Endothelial cell of umbilical vein (primary cell): Measurements from ENCODE around the gene VEGFA. TPM values are rescaled to one million over a fixed set of nuclear protein-coding genes. Genes with fewer than 3 reads are reported as not detected.

Experiments
- BruUV-seq: library from RNA; stranded (reverse); fragments of 400-500 nt; replicated peaks from 2 replicates; lab custom pipeline; 2021; lab: Mats Ljungman, UMichigan
- CTCF ChIA-PET: fragments of 300-600, 350-600 bp; sonication (Branson Sonifier 250); formaldehyde crosslinking; loops from one replicate; lab custom pipeline; 2021; ENCODE audit warnings: antibody characterized with exemption, inconsistent platforms; lab: Charles Lee
- POLR2A ChIA-PET: fragments of 300-600, 350-600 bp; sonication (Branson Sonifier 250); formaldehyde crosslinking; loops from one replicate; lab custom pipeline; 2021; ENCODE audit warnings: antibody characterized with exemption, inconsistent platforms; lab: Charles Lee
- DNase-seq: peaks from one replicate; pipeline ENCODE4 v3.0.0-alpha.2; 2011; ENCODE audit warnings: low read depth, low spot score
- FAIRE-seq: peaks from 2 replicates; lab custom pipeline; 2011; peaks lifted over from hg19 to GRCh38; lab: Jason Lieb, UNC
- H2AFZ ChIP-seq: 2 replicates; pipeline ENCODE4 v1.6.0; 2012; ENCODE audit warnings: low read depth, low read length, control low read depth, inconsistent platforms
- H3K27ac ChIP-seq: 2 replicates; pipeline ENCODE4 v1.5.1; 2011; ENCODE audit warnings: low read depth, mild to moderate bottlenecking, control low read depth, low read length, moderate library complexity; ENCODE audit not compliant: insufficient read depth
- H3K27me3 ChIP-seq, 2 experiments: 2 replicates each; pipeline versions ENCODE4 v1.6.0 to v1.6.1; 2011; ENCODE audit warnings: low read length in 2 of 2, mixed read lengths in 1 of 2; ENCODE audit not compliant: control insufficient read depth in 2 of 2, insufficient read depth in 2 of 2
- H3K36me3 ChIP-seq, 2 experiments: 2 replicates in 1 of 2; 3 replicates in 1 of 2; pipeline ENCODE4 v1.5.1; 2011; ENCODE audit warnings: low read length in 2 of 2, mild to moderate bottlenecking in 1 of 2, moderate library complexity in 1 of 2; ENCODE audit not compliant: control insufficient read depth in 2 of 2, insufficient read depth in 2 of 2; ENCODE audit errors: extremely low read depth in 1 of 2
- H3K4me1 ChIP-seq: 3 replicates; pipeline ENCODE4 v1.5.1; 2011; ENCODE audit warnings: mild to moderate bottlenecking, low read length; ENCODE audit not compliant: control insufficient read depth, insufficient read depth; ENCODE audit errors: extremely low read depth
- H3K4me2 ChIP-seq: 2 replicates; pipeline ENCODE4 v1.6.1; 2011; ENCODE audit warnings: low read length, control low read depth, mixed read lengths; ENCODE audit not compliant: insufficient read depth
- H3K4me3 ChIP-seq, 3 experiments: fragments of 200-600 bp in 1 of 3; sonication (generic), shearing (Covaris generic) in 1 of 3; replicated peaks in 1 of 3; 2 replicates each; pipeline ENCODE4 v1.5.1; 2011 to 2016; ENCODE audit warnings: control low read depth in 3 of 3, low read length in 3 of 3, mild to moderate bottlenecking in 2 of 3, inconsistent platforms in 1 of 3, low read depth in 1 of 3, moderate library complexity in 1 of 3; ENCODE audit not compliant: insufficient read depth in 1 of 3
- H3K79me2 ChIP-seq: 2 replicates; pipeline ENCODE4 v1.6.0; 2012; ENCODE audit warnings: low read length, inconsistent platforms; ENCODE audit not compliant: control insufficient read depth, insufficient read depth
- H3K9ac ChIP-seq: replicated peaks from 2 replicates; pipeline ENCODE3; 2011; ENCODE audit warnings: low read length, control low read depth; ENCODE audit not compliant: insufficient read depth; ENCODE audit errors: extremely low read depth
- H3K9me1 ChIP-seq: replicated peaks from 3 replicates; pipeline ENCODE4 v1.6.0; 2011; ENCODE audit warnings: mild to moderate bottlenecking, low read length; ENCODE audit not compliant: control insufficient read depth, insufficient read depth; ENCODE audit errors: extremely low read depth
- H3K9me3 ChIP-seq: replicated peaks from 2 replicates; pipeline ENCODE4 v1.5.1; 2012; ENCODE audit warnings: low read length, inconsistent platforms; ENCODE audit not compliant: control insufficient read depth, insufficient read depth
- H4K20me1 ChIP-seq: replicated peaks from 2 replicates; pipeline ENCODE3; 2011; ENCODE audit warnings: mild to moderate bottlenecking, low read length; ENCODE audit not compliant: control insufficient read depth, insufficient read depth; ENCODE audit errors: extremely low read depth
- CTCF ChIP-seq, 2 donors: IDR thresholded peaks; 1 replicate in 1 of 2; 2 replicates in 1 of 2; pipeline ENCODE4 v1.5.1; 2011; ENCODE audit warnings: low read length in 2 of 2, mild to moderate bottlenecking in 2 of 2, moderate library complexity in 2 of 2, control low read depth in 1 of 2, inconsistent platforms in 1 of 2, low read depth in 1 of 2; ENCODE audit not compliant: insufficient read depth in 1 of 2; ENCODE audit errors: extremely low read depth in 1 of 2
- EZH2 ChIP-seq: IDR thresholded peaks from 2 replicates; pipeline ENCODE4 v1.6.1; 2012; ENCODE audit warnings: borderline replicate concordance, low read depth, mild to moderate bottlenecking, moderate library complexity, low read length, inconsistent platforms; ENCODE audit not compliant: severe bottlenecking
- FOS ChIP-seq: IDR thresholded peaks from 2 replicates; pipeline ENCODE4 v1.6.1; 2011; ENCODE audit warnings: mild to moderate bottlenecking, low read length, moderate library complexity, borderline replicate concordance; ENCODE audit not compliant: insufficient read depth
- GATA2 ChIP-seq: IDR thresholded peaks from 2 replicates; pipeline ENCODE4 v1.7.0; 2011; ENCODE audit warnings: low read depth, mild to moderate bottlenecking, moderate library complexity, mixed read lengths, low read length; ENCODE audit not compliant: insufficient read length, insufficient read depth
- JUN ChIP-seq: IDR thresholded peaks from 2 replicates; pipeline ENCODE4 v1.6.1; 2011; ENCODE audit warnings: borderline replicate concordance, low read depth; ENCODE audit not compliant: insufficient read length, insufficient read depth
- MAX ChIP-seq: IDR thresholded peaks from 2 replicates; pipeline ENCODE4 v1.6.1; 2011; ENCODE audit not compliant: insufficient read depth, insufficient read length
- MYC ChIP-seq: IDR thresholded peaks from one replicate; pipeline ENCODE4 v1.6.1; 2011; ENCODE audit warnings: mild to moderate bottlenecking, low read depth, low read length
- POLR2A ChIP-seq: IDR thresholded peaks from 2 replicates; pipeline ENCODE4 v1.6.1; 2012; ENCODE audit warnings: low read depth, mild to moderate bottlenecking, control low read depth, low read length
- POLR2AphosphoS5 ChIP-seq: IDR thresholded peaks from 2 replicates; pipeline ENCODE4 v1.6.1; 2012; ENCODE audit warnings: low read depth, mild to moderate bottlenecking, control low read depth, low read length, moderate library complexity; ENCODE audit not compliant: insufficient read depth
- dilution Hi-C: fragments of 300-500 bp; cut with MboI; formaldehyde crosslinking; loops from one replicate; pipeline ENCODE4 v1.15.0; 2019; ENCODE audit warnings: low sequenced_read_pairs; ENCODE audit not compliant: extremely low pct_ligation_motif_present
- intact Hi-C: fragments of 100-400 bp; cut with micrococcal nuclease; formaldehyde crosslinking; loops from one replicate; pipeline ENCODE4 v1.10.0; 2022
- polyA plus RNA-seq, 4 experiments: library from polyadenylated mRNA; depleted of rRNA in 3 of 4; stranded (reverse) in 3 of 4; unstranded in 1 of 4; fragments of >200 nt; gene quantifications; 2 replicates each; pipeline versions ENCODE4 v1.2.1 to v1.2.3, GENCODE V29; 2011 to 2012; ENCODE audit warnings: missing spikeins in 1 of 4
- total RNA-seq: library from RNA; stranded (reverse); gene quantifications from 2 replicates; pipeline ENCODE4 v1.2.3, GENCODE V29; 2021

Gene VEGFA
- total and polyA plus RNA-seq, 2 donors (not counting 3 experiments of a cell fraction or from before 2014, with no cell fraction given): 18.1 to 19.9 TPM

GRCh38 chr6:43750622-43751021, 19.4 kb upstream of the VEGFA start:
- Histone ChIP-seq H3K4me2 (no peak overlapping the region), H3K9ac (no peak overlapping the region), H3K79me2 (no peaks in the 10 kb centered on the region), H3K36me3 (no peaks in the 10 kb centered on the region), H3K9me1 (no peaks in the 10 kb centered on the region), H3K27ac (no peak overlapping the region), H4K20me1 (no peaks in the 10 kb centered on the region), H3K9me3 (no peaks in the 10 kb centered on the region), H3K4me3 (no peak overlapping the region), H3K27me3 (no peaks in the 10 kb centered on the region), H2AFZ (no peak overlapping the region), H3K4me1 (peaks cover 17% of the 10 kb centered on the region)
- BruUV-seq: no TSS peak
- ChIA-PET POLR2A (no interaction called here), CTCF (interaction anchor here (5.0 kb wide), 1 partner anchor 84 kb away, joined by 39 read pairs; no protein-coding TSS in a partner anchor)
- DNase-seq (no peak), FAIRE-seq (no peak)
- TF ChIP-seq POLR2AphosphoS5: no peak
- TF ChIP-seq POLR2A: no peak
- TF ChIP-seq CTCF (IDR thresholded peaks at IDR 0.05; ENCODE audit: extremely low read depth in 1 of 2, insufficient read depth in 1 of 2, low read depth in 1 of 2, low read length in 2 of 2): no peak
- no peak for TF ChIP-seq MYC
- TF ChIP-seq MAX: no peak
- TF ChIP-seq JUN: no peak
- TF ChIP-seq GATA2: no peak
- TF ChIP-seq FOS: no peak
- no peak for TF ChIP-seq EZH2
- intact Hi-C loops: no loop called here
- dilution Hi-C loops: no loop called here
